ENCODE measurements around the gene ZNF621.

DNA sequence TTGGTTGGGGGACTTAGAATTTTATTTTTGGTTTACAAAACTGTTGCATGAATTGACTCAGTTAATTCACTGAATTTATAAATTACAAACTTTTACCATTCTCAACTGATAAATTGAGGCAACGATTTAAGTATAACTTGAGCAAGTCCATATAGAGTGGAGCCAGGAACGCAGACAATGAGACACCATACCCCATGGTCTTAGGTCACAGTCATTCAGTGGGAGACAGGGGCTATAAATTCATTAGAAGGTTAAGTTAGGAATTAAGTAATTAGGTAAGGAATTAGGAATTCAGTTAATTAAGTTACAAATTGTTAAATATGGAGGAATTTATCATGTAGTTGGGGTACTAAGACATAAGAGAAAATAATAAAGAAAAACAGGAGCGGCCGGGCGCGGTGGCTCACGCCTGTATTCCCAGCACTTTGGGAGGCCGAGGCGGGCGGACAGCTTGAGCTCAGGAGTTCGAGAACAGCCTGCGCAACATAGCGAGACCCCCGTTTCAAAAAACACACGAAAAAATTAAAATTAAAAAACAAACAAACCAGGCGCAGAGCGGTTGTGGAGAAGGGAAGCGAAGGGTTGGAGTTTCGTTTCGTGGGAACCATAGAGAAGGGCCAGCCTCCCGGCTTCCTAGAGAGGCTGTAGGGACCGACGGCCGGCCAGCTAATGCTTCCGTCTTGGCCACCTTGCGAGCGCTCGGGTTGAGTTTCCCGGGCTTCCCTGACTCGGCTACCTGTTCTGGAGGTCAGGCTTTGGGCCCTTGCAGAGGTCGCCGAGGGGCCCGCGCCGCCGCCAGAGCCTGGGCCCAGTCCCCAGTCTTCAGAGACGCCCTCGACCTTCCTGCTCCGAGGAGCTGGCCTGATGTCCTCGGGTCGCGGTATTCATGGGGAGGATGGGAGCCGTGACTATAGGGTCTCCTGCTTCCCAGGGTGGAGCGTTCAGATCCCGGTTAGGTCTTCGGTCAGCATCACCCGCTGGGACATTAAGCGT is 48.0 kb upstream of the ZNF621 start, which contains the start of gene ZNF619:
- no peak for TF ChIP-seq CTCF (tag by site-specific recombination; IDR thresholded peaks at IDR 0.05)
- TF ChIP-seq ZNF639 (tag by site-specific recombination; IDR thresholded peaks at IDR 0.05): no peak
- TF ChIP-seq ZNF366 (tag by site-specific recombination; conservative IDR thresholded peaks at IDR 0.05): no peak
- peak; percentile 31; the same call in 1 of the 2 replicates for TF ChIP-seq ZEB2 (tag by site-specific recombination; IDR thresholded peaks at IDR 0.05)
- 0 out of 2 replicates have a peak, but pooled peaks have one; percentile 17 for TF ChIP-seq KLF8 (tag by site-specific recombination; IDR thresholded peaks at IDR 0.05)
- TF ChIP-seq, protein P1, sequence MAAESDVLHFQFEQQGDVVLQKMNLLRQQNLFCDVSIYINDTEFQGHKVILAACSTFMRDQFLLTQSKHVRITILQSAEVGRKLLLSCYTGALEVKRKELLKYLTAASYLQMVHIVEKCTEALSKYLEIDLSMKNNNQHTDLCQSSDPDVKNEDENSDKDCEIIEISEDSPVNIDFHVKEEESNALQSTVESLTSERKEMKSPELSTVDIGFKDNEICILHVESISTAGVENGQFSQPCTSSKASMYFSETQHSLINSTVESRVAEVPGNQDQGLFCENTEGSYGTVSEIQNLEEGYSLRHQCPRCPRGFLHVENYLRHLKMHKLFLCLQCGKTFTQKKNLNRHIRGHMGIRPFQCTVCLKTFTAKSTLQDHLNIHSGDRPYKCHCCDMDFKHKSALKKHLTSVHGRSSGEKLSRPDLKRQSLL (tag by site-specific recombination; IDR thresholded peaks at IDR 0.05): no peak
- TF ChIP-seq, protein P2, sequence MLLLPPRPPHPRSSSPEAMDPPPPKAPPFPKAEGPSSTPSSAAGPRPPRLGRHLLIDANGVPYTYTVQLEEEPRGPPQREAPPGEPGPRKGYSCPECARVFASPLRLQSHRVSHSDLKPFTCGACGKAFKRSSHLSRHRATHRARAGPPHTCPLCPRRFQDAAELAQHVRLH (tag by site-specific recombination; IDR thresholded peaks at IDR 0.05): no peak
- TF ChIP-seq ZBTB7A (tag by site-specific recombination; IDR thresholded peaks at IDR 0.05; ENCODE audit: low read depth): no peak
- TF ChIP-seq, protein P3, sequence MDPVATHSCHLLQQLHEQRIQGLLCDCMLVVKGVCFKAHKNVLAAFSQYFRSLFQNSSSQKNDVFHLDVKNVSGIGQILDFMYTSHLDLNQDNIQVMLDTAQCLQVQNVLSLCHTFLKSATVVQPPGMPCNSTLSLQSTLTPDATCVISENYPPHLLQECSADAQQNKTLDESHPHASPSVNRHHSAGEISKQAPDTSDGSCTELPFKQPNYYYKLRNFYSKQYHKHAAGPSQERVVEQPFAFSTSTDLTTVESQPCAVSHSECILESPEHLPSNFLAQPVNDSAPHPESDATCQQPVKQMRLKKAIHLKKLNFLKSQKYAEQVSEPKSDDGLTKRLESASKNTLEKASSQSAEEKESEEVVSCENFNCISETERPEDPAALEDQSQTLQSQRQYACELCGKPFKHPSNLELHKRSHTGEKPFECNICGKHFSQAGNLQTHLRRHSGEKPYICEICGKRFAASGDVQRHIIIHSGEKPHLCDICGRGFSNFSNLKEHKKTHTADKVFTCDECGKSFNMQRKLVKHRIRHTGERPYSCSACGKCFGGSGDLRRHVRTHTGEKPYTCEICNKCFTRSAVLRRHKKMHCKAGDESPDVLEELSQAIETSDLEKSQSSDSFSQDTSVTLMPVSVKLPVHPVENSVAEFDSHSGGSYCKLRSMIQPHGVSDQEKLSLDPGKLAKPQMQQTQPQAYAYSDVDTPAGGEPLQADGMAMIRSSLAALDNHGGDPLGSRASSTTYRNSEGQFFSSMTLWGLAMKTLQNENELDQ (tag by site-specific recombination; IDR thresholded peaks at IDR 0.05; ENCODE audit: low read depth): no peak
- no peak for TF ChIP-seq ATF2 (tag by site-specific recombination; IDR thresholded peaks at IDR 0.05; ENCODE audit: low read depth)
- no peak for TF ChIP-seq ZNF24 (tag by site-specific recombination; IDR thresholded peaks at IDR 0.05)
- TF ChIP-seq, protein P4, sequence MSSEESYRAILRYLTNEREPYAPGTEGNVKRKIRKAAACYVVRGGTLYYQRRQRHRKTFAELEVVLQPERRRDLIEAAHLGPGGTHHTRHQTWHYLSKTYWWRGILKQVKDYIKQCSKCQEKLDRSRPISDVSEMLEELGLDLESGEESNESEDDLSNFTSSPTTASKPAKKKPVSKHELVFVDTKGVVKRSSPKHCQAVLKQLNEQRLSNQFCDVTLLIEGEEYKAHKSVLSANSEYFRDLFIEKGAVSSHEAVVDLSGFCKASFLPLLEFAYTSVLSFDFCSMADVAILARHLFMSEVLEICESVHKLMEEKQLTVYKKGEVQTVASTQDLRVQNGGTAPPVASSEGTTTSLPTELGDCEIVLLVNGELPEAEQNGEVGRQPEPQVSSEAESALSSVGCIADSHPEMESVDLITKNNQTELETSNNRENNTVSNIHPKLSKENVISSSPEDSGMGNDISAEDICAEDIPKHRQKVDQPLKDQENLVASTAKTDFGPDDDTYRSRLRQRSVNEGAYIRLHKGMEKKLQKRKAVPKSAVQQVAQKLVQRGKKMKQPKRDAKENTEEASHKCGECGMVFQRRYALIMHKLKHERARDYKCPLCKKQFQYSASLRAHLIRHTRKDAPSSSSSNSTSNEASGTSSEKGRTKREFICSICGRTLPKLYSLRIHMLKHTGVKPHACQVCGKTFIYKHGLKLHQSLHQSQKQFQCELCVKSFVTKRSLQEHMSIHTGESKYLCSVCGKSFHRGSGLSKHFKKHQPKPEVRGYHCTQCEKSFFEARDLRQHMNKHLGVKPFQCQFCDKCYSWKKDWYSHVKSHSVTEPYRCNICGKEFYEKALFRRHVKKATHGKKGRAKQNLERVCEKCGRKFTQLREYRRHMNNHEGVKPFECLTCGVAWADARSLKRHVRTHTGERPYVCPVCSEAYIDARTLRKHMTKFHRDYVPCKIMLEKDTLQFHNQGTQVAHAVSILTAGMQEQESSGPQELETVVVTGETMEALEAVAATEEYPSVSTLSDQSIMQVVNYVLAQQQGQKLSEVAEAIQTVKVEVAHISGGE (tag by site-specific recombination; conservative IDR thresholded peaks at IDR 0.05; ENCODE audit: low read depth): peak; percentile 87
- no peak for TF ChIP-seq ZNF792 (tag by site-specific recombination; IDR thresholded peaks at IDR 0.05)
- TF ChIP-seq, protein P5, sequence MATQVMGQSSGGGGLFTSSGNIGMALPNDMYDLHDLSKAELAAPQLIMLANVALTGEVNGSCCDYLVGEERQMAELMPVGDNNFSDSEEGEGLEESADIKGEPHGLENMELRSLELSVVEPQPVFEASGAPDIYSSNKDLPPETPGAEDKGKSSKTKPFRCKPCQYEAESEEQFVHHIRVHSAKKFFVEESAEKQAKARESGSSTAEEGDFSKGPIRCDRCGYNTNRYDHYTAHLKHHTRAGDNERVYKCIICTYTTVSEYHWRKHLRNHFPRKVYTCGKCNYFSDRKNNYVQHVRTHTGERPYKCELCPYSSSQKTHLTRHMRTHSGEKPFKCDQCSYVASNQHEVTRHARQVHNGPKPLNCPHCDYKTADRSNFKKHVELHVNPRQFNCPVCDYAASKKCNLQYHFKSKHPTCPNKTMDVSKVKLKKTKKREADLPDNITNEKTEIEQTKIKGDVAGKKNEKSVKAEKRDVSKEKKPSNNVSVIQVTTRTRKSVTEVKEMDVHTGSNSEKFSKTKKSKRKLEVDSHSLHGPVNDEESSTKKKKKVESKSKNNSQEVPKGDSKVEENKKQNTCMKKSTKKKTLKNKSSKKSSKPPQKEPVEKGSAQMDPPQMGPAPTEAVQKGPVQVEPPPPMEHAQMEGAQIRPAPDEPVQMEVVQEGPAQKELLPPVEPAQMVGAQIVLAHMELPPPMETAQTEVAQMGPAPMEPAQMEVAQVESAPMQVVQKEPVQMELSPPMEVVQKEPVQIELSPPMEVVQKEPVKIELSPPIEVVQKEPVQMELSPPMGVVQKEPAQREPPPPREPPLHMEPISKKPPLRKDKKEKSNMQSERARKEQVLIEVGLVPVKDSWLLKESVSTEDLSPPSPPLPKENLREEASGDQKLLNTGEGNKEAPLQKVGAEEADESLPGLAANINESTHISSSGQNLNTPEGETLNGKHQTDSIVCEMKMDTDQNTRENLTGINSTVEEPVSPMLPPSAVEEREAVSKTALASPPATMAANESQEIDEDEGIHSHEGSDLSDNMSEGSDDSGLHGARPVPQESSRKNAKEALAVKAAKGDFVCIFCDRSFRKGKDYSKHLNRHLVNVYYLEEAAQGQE (tag by site-specific recombination; IDR thresholded peaks at IDR 0.05): no peak
